Subcutaneous abdominal adipose tissue (tissue), 5 donors: ENCODE results near the gene CXCL3.

Source experiments
- H3K27ac ChIP-seq: one replicate; pipeline ENCODE4 v1.7.0; 2013; ENCODE audit warnings: low read depth, mild to moderate bottlenecking, inconsistent platforms, low read length, moderate library complexity
- H3K27me3 ChIP-seq, 5 donors: one replicate each; pipeline ENCODE4 v1.7.0; 2013; ENCODE audit warnings: low read length in 5 of 5, inconsistent platforms in 1 of 5; ENCODE audit not compliant: control insufficient read depth in 5 of 5, insufficient read depth in 4 of 5
- H3K36me3 ChIP-seq, 5 donors: one replicate each; pipeline ENCODE4 v1.7.0; 2013; ENCODE audit warnings: low read length in 5 of 5; ENCODE audit not compliant: control insufficient read depth in 5 of 5, insufficient read depth in 5 of 5
- H3K4me1 ChIP-seq, 5 donors: one replicate each; pipeline ENCODE4 v1.7.0; 2013; ENCODE audit warnings: low read length in 5 of 5, mild to moderate bottlenecking in 3 of 5, moderate library complexity in 1 of 5; ENCODE audit not compliant: control insufficient read depth in 5 of 5, insufficient read depth in 5 of 5
- H3K4me3 ChIP-seq, 5 donors: one replicate each; pipeline ENCODE4 v1.7.0; 2013; ENCODE audit warnings: low read length in 5 of 5, low read depth in 1 of 5
- H3K9ac ChIP-seq, 5 donors: one replicate each; pipeline ENCODE4 v1.7.0; 2013; ENCODE audit warnings: low read length in 5 of 5, mild to moderate bottlenecking in 4 of 5, moderate library complexity in 3 of 5
- H3K9me3 ChIP-seq, 5 donors: one replicate each; pipeline ENCODE4 v1.7.0; 2013; ENCODE audit warnings: low read length in 5 of 5; ENCODE audit not compliant: control insufficient read depth in 5 of 5
- donor health status: healthy.
- donor health status: healthy.
- donor health status: healthy.
- donor health status: healthy.
- donor health status: healthy.

CXCL3 gene

GRCh38 chr4:74039315-74039763, 850 bp upstream of the CXCL3 start:
- peak overlapping the region; percentile 22 to 92 (median 79) for H3K9ac ChIP-seq
- peaks cover 0 to 23% (median 12%) of the 10 kb centered on the region in 5 donors for H3K4me1 ChIP-seq

GRCh38 chr4:74038086-74038424, 434 bp downstream of the CXCL3 start:
- peak overlapping the region; percentile 71 for H3K27ac ChIP-seq

More at GRCh38 chr4:74039315-74039763, 850 bp upstream of the CXCL3 start:
- Histone ChIP-seq H3K36me3 (no peaks in the 10 kb centered on the region), H3K9me3 (no peaks in the 10 kb centered on the region), H3K27me3 (no peaks in the 10 kb centered on the region), H3K27ac (peak overlapping the region; percentile 71), H3K4me3 (peak overlapping the region; percentile 71 to 91 (median 78))

GRCh38 chr4:74037076-74037955, 1.2 kb downstream of the CXCL3 start:
- no peaks in the 10 kb centered on the region for H3K27me3 ChIP-seq
- H3K9me3 ChIP-seq: no peaks in the 10 kb centered on the region
- peak overlapping the region in 3 of 5 donors; percentile 31 to 92 (median 60) for H3K9ac ChIP-seq
- no peaks in the 10 kb centered on the region for H3K36me3 ChIP-seq
- H3K27ac ChIP-seq: no peak overlapping the region
- H3K4me1 ChIP-seq: peaks cover 0 to 23% (median 12%) of the 10 kb centered on the region in 5 donors
- peak overlapping the region in 4 of 5 donors; percentile 48 to 91 (median 74) for H3K4me3 ChIP-seq

More at GRCh38 chr4:74038086-74038424, 434 bp downstream of the CXCL3 start:
- Histone ChIP-seq H3K4me1 (peaks cover 0 to 23% (median 12%) of the 10 kb centered on the region in 5 donors), H3K9me3 (no peaks in the 10 kb centered on the region), H3K4me3 (peak overlapping the region; percentile 48 to 91 (median 72)), H3K9ac (peak overlapping the region in 3 of 5 donors; percentile 31 to 92 (median 60)), H3K27me3 (no peaks in the 10 kb centered on the region), H3K36me3 (no peaks in the 10 kb centered on the region)

GRCh38 chr4:74033739-74034138, 4.8 kb downstream of the CXCL3 start:
- Histone ChIP-seq H3K9me3 (no peaks in the 10 kb centered on the region), H3K27ac (no peak overlapping the region), H3K4me1 (peaks cover 0 to 21% (median 10%) of the 10 kb centered on the region in 5 donors), H3K27me3 (no peaks in the 10 kb centered on the region), H3K4me3 (no peak overlapping the region), H3K9ac (no peak overlapping the region), H3K36me3 (no peaks in the 10 kb centered on the region)

GRCh38 chr4:74032064-74032463, 6.4 kb downstream of the CXCL3 start:
- Histone ChIP-seq H3K36me3 (no peaks in the 10 kb centered on the region), H3K27me3 (no peaks in the 10 kb centered on the region), H3K9me3 (no peaks in the 10 kb centered on the region), H3K4me3 (no peak overlapping the region), H3K27ac (no peak overlapping the region), H3K9ac (no peak overlapping the region), H3K4me1 (peaks cover 0 to 8% (median 0%) of the 10 kb centered on the region in 5 donors)

- no peak overlapping the region for H3K4me3 ChIP-seq
- H3K9ac ChIP-seq: no peak overlapping the region
- H3K27me3 ChIP-seq: no peaks in the 10 kb centered on the region
- peaks cover 0 to 8% (median 0%) of the 10 kb centered on the region in 5 donors for H3K4me1 ChIP-seq
- H3K27ac ChIP-seq: no peak overlapping the region
- H3K9me3 ChIP-seq: no peaks in the 10 kb centered on the region
- no peaks in the 10 kb centered on the region for H3K36me3 ChIP-seq
These were observed 6.9 kb downstream of the CXCL3 start for GRCh38 chr4:74031576-74031975.

- Histone ChIP-seq H3K36me3 (no peaks in the 10 kb centered on the region), H3K27me3 (no peaks in the 10 kb centered on the region), H3K4me1 (peaks cover 0 to 8% (median 0%) of the 10 kb centered on the region in 5 donors), H3K9ac (no peak overlapping the region), H3K27ac (no peak overlapping the region), H3K4me3 (no peak overlapping the region), H3K9me3 (no peaks in the 10 kb centered on the region)
These were observed 8.2 kb downstream of the CXCL3 start for GRCh38 chr4:74030285-74030684.

- H3K4me1 ChIP-seq: peaks cover 0 to 8% (median 0%) of the 10 kb centered on the region in 5 donors
- no peaks in the 10 kb centered on the region for H3K27me3 ChIP-seq
- no peak overlapping the region for H3K4me3 ChIP-seq
- H3K9ac ChIP-seq: no peak overlapping the region
- no peaks in the 10 kb centered on the region for H3K36me3 ChIP-seq
- H3K27ac ChIP-seq: no peak overlapping the region
- no peaks in the 10 kb centered on the region for H3K9me3 ChIP-seq
These were observed 10.0 kb downstream of the CXCL3 start for GRCh38 chr4:74028504-74028903.

- Histone ChIP-seq H3K4me1 (peaks cover 0 to 5% (median 0%) of the 10 kb centered on the region in 5 donors), H3K9ac (no peak overlapping the region), H3K9me3 (no peaks in the 10 kb centered on the region), H3K4me3 (no peak overlapping the region), H3K27me3 (no peaks in the 10 kb centered on the region), H3K27ac (no peak overlapping the region), H3K36me3 (no peaks in the 10 kb centered on the region)
These were observed 14.8 kb downstream of the CXCL3 start for GRCh38 chr4:74023709-74024108.

GRCh38 chr4:74021601-74022000, 16.9 kb downstream of the CXCL3 start:
- no peak overlapping the region for H3K9ac ChIP-seq
- H3K4me1 ChIP-seq: peaks cover 0 to 5% (median 0%) of the 10 kb centered on the region in 5 donors
- H3K27ac ChIP-seq: no peak overlapping the region
- no peak overlapping the region for H3K4me3 ChIP-seq
- no peaks in the 10 kb centered on the region for H3K36me3 ChIP-seq
- no peaks in the 10 kb centered on the region for H3K27me3 ChIP-seq
- H3K9me3 ChIP-seq: no peaks in the 10 kb centered on the region
